BLaER1 treated with 17β-estradiol and CSF1 and Interleukin-3, amounts not matched to agents 10 nM and 100 nM (cell line): ENCODE measurements around the gene ARHGAP42.

Experiments used
- H3K27ac ChIP-seq, 11 experiments: shearing (Covaris generic); formaldehyde crosslinking; 2 replicates each; pipeline ENCODE4 v1.8.1; 2022
- H3K27me3 ChIP-seq, 11 experiments: shearing (Covaris generic); formaldehyde crosslinking; 2 replicates each; pipeline ENCODE4 v1.8.1; 2022
- H3K36me3 ChIP-seq, 11 experiments: shearing (Covaris generic); formaldehyde crosslinking; 2 replicates each; pipeline ENCODE4 v1.8.1; 2022
- H3K4me1 ChIP-seq, 10 experiments: shearing (Covaris generic); formaldehyde crosslinking; 2 replicates each; pipeline ENCODE4 v1.8.1; 2022
- H3K4me2 ChIP-seq, 11 experiments: shearing (Covaris generic); formaldehyde crosslinking; 2 replicates each; pipeline ENCODE4 v1.8.1; 2022
- H3K4me3 ChIP-seq, 10 experiments: shearing (Covaris generic); formaldehyde crosslinking; 2 replicates each; pipeline ENCODE4 v1.8.1; 2022
- H3K9ac ChIP-seq, 11 experiments: shearing (Covaris generic); formaldehyde crosslinking; 2 replicates each; pipeline ENCODE4 v1.8.1; 2022
- H3K9me3 ChIP-seq, 11 experiments: shearing (Covaris generic); formaldehyde crosslinking; replicated peaks in 1 of 11; 2 replicates each; pipeline ENCODE4 v1.8.1; 2022
- H4K20me1 ChIP-seq, 11 experiments: shearing (Covaris generic); formaldehyde crosslinking; 2 replicates each; pipeline ENCODE4 v1.8.1; 2022
- Cebpa-rat ChIP-seq, 11 experiments: shearing (Covaris generic); IDR thresholded peaks; 2 replicates each; pipeline ENCODE4 v1.8.1; 2022

The ARHGAP42 gene

DNA sequence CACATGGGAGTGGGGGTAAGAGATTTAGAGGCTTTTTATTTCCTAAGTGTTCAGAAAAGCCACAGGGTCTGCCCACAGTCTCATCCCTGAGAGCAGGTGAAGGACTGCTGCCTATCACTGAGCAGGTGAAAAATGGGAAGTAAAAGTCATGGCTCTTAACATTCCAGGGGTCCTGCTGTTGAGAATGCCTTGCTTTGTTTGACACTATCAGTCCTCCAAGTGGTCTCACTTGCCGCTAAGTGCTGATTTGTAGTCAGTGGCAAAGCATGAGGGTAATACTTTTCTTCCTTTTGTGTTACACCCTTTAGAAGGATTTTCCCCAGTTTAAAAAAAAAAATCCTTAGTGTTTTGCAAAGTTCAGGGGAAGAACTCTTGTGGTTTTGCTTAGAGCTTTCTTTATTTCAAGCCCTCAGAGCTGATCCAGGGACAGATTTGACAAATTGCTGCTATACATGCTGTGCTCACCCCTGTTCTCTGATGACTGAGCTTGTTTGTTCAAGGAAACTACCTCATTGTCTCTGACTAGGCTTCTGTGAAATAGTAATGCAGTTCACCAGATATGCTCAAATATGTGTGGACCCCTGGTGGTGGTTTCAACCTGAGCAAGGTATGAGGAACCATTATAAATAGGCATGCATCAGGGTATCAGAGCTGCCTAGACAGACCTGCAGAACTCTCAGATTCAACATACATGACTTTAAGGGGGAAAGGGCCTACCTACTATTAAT, 141.0 kb downstream of the ARHGAP42 start:
- Histone ChIP-seq H3K4me1 (no peaks in the 10 kb centered on the region), H3K9ac (no peak overlapping the region), H3K4me3 (no peak overlapping the region), H3K27ac (no peak overlapping the region), H3K27me3 (no peaks in the 10 kb centered on the region), H3K36me3 (no peaks in the 10 kb centered on the region), H3K4me2 (no peak overlapping the region), H4K20me1 (peaks cover 0 to 11% (median 0%) of the 10 kb centered on the region in 11 experiments; a peak in 4 of 22 replicates), H3K9me3 (no peaks in the 10 kb centered on the region)
- no peak for TF ChIP-seq Cebpa-rat (IDR thresholded peaks at IDR 0.05)

DNA sequence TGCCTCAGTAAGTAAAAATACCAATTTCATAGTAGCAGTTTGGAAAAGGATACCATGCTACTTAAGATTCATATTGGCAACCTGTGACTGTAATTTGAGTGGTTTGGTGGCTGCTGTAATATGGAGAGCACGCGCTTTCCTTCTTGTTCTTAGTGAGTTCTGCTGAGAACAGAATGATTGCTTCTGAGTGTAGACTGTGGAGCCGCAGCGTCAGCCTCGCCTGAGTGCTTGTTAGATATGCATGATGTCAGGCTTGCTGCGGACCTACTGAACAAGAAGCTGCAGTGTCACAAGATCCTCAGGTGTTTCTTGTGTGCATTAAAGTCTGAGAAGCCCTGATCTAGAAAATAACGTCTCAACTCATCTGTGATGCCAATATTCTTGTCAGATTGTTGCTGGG, 143.2 kb downstream of the ARHGAP42 start:
- Histone ChIP-seq H3K9ac (no peak overlapping the region), H3K4me3 (no peak overlapping the region), H4K20me1 (peaks cover 0 to 11% (median 0%) of the 10 kb centered on the region in 11 experiments; a peak in 4 of 22 replicates), H3K4me1 (no peaks in the 10 kb centered on the region), H3K36me3 (no peaks in the 10 kb centered on the region), H3K27ac (no peak overlapping the region), H3K4me2 (no peak overlapping the region), H3K27me3 (no peaks in the 10 kb centered on the region), H3K9me3 (no peaks in the 10 kb centered on the region)
- TF ChIP-seq Cebpa-rat (IDR thresholded peaks at IDR 0.05): no peak

DNA sequence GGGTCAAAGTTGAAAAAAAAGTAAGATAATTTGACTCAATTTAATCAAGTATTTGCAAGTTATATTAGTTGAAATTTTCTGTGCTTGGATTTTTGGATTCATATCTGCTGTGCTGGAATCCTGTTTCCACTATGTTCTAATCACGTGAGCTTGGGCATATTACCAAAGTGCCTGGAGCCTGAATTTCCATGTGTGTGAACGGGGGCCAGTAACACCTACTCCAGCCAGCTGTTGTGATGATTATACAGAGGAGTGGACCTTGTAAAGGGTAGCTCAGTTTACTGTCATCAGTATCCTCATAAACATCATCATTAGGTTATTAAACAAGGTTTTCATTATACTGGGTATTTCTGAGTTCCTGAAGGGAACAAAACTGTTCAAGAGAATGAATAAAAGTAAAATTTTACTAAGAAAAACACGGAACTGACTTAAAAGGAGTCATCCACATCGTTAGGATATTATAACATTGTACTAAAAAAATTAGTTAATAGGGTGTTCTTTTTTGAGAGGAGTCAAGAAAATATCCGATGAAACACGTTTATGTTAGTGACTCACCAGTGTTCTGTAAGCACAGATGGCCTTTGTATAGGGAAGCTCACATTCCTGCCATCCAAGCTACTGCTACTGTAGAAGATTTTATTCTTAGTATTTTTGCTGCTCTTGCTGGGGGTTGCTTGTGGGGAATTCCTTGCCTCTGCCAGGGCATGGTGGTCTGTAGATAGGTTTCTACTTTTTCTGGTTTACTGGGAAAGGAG, 144.1 kb downstream of the ARHGAP42 start:
- Histone ChIP-seq H3K36me3 (no peaks in the 10 kb centered on the region), H4K20me1 (peaks cover 0 to 11% (median 0%) of the 10 kb centered on the region in 11 experiments; a peak in 4 of 22 replicates), H3K9me3 (no peaks in the 10 kb centered on the region), H3K27ac (no peak overlapping the region), H3K4me1 (no peaks in the 10 kb centered on the region), H3K4me2 (no peak overlapping the region), H3K27me3 (no peaks in the 10 kb centered on the region), H3K4me3 (no peak overlapping the region), H3K9ac (no peak overlapping the region)
- TF ChIP-seq Cebpa-rat (IDR thresholded peaks at IDR 0.05): no peak

DNA sequence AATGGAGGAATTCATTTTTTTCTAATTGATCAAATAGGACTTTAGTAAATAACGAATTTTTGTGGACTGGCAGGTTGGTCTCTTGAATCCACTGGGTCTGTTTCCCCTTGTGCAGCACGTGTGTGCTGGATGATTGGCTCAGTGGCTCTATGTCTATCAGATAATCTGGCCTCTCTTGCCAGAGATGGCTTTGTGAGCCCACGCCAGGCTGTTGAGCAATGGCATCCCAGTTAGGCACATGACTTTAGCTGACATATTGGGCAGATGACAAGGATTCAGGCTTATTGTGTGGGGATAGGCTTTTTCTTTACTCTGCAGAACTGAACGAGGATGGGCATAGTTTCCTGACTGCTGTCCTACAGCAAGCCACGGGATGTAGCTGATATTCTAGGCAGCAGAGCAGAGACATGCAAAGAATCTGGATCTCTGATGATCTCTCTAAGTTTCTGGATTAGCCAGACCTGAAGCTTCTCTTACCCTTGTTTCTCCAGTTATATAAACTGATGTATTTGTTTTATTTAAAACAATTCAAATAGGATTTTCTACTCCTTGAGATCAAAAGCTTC, 144.9 kb downstream of the ARHGAP42 start:
- H3K9ac ChIP-seq: no peak overlapping the region
- no peak overlapping the region for H3K27ac ChIP-seq

DNA sequence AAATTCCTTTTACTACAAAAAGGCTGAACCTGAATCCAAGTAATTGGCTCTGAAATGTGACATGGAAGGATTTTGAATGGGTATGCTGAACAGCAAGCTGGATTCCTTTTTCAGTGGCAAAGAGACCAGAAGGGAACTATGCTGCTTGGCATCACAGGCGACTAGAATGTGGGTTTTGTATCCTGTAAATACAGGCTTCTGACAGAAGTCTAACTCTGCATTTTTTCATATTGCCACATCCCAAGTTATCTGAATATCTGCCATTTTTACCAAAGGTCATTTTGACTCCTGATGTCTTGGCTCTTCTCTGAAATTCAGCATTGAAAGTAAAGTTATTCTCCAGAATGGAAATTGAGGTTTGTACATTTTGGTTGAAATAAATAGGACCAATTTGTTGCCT, 145.7 kb downstream of the ARHGAP42 start:
- Histone ChIP-seq H3K27me3 (no peaks in the 10 kb centered on the region), H3K27ac (no peak overlapping the region), H3K36me3 (no peaks in the 10 kb centered on the region), H3K4me2 (no peak overlapping the region), H3K4me1 (no peaks in the 10 kb centered on the region), H3K9ac (no peak overlapping the region), H3K4me3 (no peak overlapping the region), H4K20me1 (peaks cover 0 to 11% (median 0%) of the 10 kb centered on the region in 11 experiments; a peak in 4 of 22 replicates), H3K9me3 (no peaks in the 10 kb centered on the region)
- no peak for TF ChIP-seq Cebpa-rat (IDR thresholded peaks at IDR 0.05)

More for the DNA sequence above, 144.9 kb downstream of the ARHGAP42 start:
- Histone ChIP-seq H4K20me1 (peaks cover 0 to 11% (median 0%) of the 10 kb centered on the region in 11 experiments; a peak in 4 of 22 replicates), H3K4me2 (no peak overlapping the region), H3K27me3 (no peaks in the 10 kb centered on the region), H3K4me1 (no peaks in the 10 kb centered on the region), H3K36me3 (no peaks in the 10 kb centered on the region), H3K4me3 (no peak overlapping the region), H3K9me3 (no peaks in the 10 kb centered on the region)
- TF ChIP-seq Cebpa-rat (IDR thresholded peaks at IDR 0.05): no peak

DNA sequence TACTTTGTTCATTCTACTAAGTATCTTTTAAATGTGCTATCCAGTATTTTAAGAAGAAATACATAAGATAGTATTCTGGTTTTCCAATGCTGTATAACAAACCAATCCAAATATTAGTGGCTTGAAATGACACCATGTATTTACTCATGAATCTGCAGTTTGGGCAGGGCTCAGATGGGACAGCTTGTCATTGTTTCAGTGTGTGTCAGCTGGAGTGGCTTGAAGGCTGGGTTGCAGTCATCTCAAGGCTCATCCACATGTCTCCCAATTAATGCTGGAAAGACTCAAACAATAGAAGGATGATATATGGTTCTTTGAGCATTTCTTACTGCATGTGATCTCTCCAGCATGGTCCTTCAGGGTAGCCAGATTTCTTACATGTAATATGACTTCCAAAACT, 146.2 kb downstream of the ARHGAP42 start:
- Histone ChIP-seq H3K9me3 (peaks cover 0 to 4% (median 0%) of the 10 kb centered on the region in 11 experiments; a peak in 2 of 22 replicates), H3K4me1 (no peaks in the 10 kb centered on the region), H3K4me3 (no peak overlapping the region), H4K20me1 (peaks cover 0 to 11% (median 0%) of the 10 kb centered on the region in 11 experiments; a peak in 4 of 22 replicates), H3K27me3 (no peaks in the 10 kb centered on the region), H3K4me2 (no peak overlapping the region), H3K36me3 (no peaks in the 10 kb centered on the region), H3K27ac (no peak overlapping the region), H3K9ac (no peak overlapping the region)
- no peak for TF ChIP-seq Cebpa-rat (IDR thresholded peaks at IDR 0.05)

DNA sequence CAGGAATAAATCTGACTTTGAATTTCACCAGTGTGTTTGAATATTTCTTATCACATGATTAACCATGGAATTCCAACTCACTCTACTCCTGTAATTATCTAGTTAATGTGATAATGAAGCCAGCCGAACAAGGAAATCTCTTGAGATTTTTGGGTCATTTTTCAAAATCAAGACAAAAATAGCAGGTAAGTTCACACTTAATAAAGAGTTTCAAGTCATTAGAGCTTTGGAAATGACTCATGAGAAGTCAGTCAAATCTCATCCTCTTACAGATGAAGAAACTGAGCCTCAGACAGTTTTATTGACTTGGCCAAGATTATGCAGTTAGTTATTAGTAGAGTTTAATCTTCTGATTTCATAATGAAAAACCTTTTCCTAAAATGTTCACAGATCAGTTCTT, 148.8 kb downstream of the ARHGAP42 start:
- Histone ChIP-seq H3K27ac (no peak overlapping the region), H3K9ac (no peak overlapping the region), H3K36me3 (peaks cover 0 to 5% (median 0%) of the 10 kb centered on the region in 11 experiments; a peak in 1 of 22 replicates), H3K4me2 (no peak overlapping the region), H3K9me3 (peaks cover 3 to 17% (median 7%) of the 10 kb centered on the region in 11 experiments; a peak in 13 of 22 replicates), H3K27me3 (no peaks in the 10 kb centered on the region), H3K4me3 (no peak overlapping the region), H4K20me1 (peaks cover 0 to 9% (median 0%) of the 10 kb centered on the region in 11 experiments; a peak in 2 of 22 replicates), H3K4me1 (peaks cover 0 to 3% (median 0%) of the 10 kb centered on the region in 10 experiments; a peak in 6 of 20 replicates)
- no peak for TF ChIP-seq Cebpa-rat (IDR thresholded peaks at IDR 0.05)

DNA sequence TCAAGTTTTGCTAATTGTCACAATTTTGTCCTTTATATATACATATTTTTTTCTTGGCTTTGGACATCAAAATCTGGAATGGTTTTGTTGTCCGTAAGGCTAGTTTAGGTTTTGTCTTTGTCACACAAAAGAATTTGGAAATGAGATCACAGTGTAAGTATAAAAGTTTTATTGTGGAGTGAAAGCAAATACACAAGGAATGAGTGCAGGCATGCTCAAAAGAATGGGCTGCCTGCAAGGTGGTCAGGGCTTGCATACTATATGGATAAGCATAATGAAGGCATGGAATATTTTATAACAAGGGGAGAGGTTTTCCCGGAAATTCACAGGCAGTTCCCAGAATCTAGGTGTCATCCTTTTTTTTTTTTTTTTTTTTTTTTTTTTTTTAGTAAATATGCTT, 150.2 kb downstream of the ARHGAP42 start:
- no peaks in the 10 kb centered on the region; a peak in 1 of 22 replicates for H4K20me1 ChIP-seq
- H3K9ac ChIP-seq: no peak overlapping the region
- no peak overlapping the region for H3K4me2 ChIP-seq
- H3K36me3 ChIP-seq: peaks cover 0 to 5% (median 0%) of the 10 kb centered on the region in 11 experiments; a peak in 1 of 22 replicates
- no peaks in the 10 kb centered on the region for H3K27me3 ChIP-seq
- no peak for TF ChIP-seq Cebpa-rat (IDR thresholded peaks at IDR 0.05)
- H3K4me1 ChIP-seq: peaks cover 0 to 12% (median 0%) of the 10 kb centered on the region in 10 experiments; a peak in 7 of 20 replicates
- H3K4me3 ChIP-seq: no peak overlapping the region
- peaks cover 3 to 17% (median 7%) of the 10 kb centered on the region in 11 experiments; a peak in 13 of 22 replicates for H3K9me3 ChIP-seq
- no peak overlapping the region for H3K27ac ChIP-seq
